ENCODE data around the gene CNOT2.

- no peak for TF ChIP-seq CTCF (IDR thresholded peaks at IDR 0.05)
- TF ChIP-seq POLR2AphosphoS5 (IDR thresholded peaks at IDR 0.05), result no peak
These were observed 116.4 kb downstream of the CNOT2 start for GRCh38 chr12:70359458-70360197.
